Stimulated activated CD8-positive, alpha-beta memory T cell treated with anti-CD3 and anti-CD28 coated beads, Interleukin-12 subunit alpha, Interleukin-12 subunit beta, amount 100 ng/mL, for 4 hours (primary cell): Measurements from ENCODE around the gene SIGLEC11.
"Not testable (repeated sequence)": the region's sequence is repeated elsewhere in the genome, so short reads cannot be mapped to it uniquely, and the experiment has no call there.

Experiments used
- DNase-seq: peaks from one replicate; pipeline ENCODE4 v3.0.0-alpha.2; 2020; ENCODE audit warnings: low read depth

SIGLEC11 gene

DNA sequence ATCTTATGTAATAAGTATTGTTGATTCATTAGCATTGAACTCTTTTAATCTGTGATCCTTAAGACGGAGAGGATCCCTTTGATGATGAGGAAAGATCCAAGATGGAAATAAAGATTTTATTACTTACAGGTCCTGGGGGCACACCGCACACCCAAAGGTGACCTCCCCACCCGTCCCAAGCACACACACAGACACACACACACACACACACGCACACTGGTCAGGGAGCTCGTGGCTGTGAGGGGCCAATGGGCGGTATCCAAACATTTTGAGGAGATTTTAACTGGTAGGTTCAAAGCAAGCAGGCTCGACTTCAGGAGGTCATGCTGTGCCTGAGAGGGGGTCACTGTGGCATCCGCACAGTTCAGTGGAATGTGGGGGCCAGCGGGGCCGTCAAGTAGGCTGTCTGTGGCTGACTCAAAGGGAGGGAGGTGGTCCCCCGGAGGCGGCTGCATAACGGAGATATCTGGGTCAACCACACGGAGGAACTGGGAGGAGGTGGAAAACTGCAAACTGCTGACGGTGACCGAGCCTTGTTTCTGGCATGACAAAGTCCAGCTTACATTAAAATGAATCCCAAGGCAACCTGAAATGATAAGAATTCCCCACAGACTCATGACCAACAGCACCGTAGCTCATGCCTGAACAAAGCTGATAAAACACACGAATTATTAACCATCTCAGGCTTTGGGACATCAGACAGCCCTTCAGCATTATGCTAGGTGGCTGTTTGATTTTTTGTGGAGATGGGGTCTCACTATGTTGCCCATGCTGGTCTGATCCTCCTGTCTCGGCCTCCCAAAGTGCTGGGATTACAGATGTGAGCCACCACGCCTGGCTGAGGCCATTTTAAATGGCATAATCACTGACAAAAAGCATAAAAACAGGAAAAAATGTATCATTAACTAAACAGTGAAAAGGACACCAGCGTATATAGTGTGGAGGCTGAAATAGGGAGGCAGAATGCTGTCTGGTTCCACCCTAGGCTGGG lies 20.9 kb upstream of the SIGLEC11 start:
- no peak for DNase-seq

DNA sequence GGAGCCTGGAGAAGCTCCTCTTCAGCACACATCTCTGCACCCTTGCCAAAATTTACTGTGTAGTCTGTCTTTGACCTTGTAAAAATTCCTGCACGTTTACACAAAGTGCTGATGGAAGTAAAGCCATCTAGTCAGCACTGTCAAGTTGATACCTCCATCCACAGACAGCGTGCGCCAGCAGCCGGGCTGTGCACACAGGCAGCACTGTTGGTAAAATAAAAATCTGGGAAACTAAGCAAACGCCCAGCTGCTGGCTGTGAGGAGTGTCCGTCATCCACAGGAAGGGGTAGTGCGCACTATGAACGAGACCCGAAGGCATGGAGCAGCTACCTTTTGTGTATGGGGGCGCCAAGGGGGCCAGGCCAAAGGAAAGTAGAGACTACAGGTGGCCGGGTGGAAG lies 17.4 kb upstream of the SIGLEC11 start:
- DNase-seq = no peak

DNA sequence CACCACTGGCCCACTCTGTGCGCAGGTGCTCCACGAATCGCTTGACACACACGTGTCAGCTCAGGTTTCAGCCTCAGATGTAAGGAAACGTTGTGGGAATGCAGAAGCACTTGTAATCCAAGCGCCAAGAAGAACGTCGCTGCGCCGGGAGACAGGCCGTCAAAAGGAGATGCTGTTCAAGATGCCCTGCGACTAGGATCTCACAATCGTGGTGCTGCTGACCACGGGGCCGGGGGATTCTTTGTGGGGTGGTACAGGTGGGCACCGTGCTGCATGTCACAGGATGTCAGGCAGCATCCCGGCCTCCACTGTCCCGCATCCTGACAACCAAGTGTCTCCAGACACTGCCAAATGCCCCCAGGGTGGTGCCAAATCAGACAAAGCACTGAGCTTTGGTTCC lies 16.9 kb upstream of the SIGLEC11 start:
- DNase-seq = no peak

- no peak for DNase-seq
Measured at GRCh38 chr19:49977076-49977475, 16.1 kb upstream of the SIGLEC11 start.

GRCh38 chr19:49976496-49976895 lies 15.5 kb upstream of the SIGLEC11 start:
- DNase-seq = no peak

DNA sequence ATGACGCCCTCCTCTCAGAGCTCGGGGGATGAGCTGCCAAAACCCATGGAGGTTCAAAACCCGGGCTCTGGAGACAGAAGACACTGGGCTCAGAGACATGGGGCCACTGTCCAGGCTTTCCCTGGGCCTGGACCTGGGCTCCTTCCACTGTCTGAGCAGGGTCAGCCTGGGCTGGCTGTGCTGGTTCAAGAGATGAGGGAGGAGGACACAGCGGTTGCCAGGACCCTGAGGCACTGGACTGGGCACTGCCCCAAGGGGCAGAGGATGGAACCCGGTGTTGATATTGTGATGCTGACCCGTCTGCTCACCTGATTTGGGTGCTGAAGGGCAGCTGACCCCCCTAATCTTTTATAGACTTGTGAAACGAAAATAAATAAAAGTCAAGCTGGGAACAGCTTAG lies 14.1 kb upstream of the SIGLEC11 start:
- DNase-seq = no peak

DNA sequence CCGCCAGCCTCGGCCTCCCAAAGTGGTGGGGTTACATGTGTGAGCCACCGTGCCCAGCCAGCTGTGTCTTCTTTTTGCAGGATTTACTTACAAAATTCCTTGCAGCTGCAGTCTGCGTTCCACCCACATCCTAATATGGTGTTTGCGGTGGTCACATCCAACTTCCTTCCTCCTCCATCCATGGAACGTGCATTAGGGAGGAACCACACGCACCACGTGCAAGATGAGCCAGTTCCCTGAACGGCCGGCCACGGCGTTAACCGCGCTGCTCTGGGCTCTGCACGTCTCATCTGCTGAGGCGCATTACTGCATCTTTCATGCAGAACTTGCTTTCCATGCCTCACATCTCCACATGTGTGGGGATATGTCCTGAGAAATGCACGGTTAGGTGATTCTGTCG lies 13.0 kb upstream of the SIGLEC11 start:
- no peak for DNase-seq

GRCh38 chr19:49972841-49973240 lies 11.9 kb upstream of the SIGLEC11 start:
- no peak for DNase-seq

GRCh38 chr19:49971991-49972411 lies 11.0 kb upstream of the SIGLEC11 start:
- DNase-seq = no peak

DNA sequence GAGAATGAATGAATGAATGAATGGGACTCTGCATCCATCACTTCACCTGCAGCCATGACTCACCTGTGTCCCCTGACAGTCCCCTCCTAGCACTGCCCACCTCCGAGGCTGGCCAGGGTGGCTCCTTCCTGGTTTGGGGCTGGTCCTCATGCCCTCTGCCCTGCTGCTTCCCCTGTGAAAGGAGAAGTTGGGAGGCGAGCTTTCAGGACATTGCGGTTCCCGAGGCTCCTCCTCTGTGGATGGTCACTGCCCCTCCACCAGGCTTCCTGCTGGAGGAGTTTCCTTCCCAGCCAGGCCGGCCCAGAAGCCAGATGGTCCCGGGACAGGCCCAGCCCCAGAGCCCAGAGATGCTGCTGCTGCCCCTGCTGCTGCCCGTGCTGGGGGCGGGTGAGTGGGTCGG lies 8.4 kb upstream of the SIGLEC11 start:
- not testable (repeated sequence) for DNase-seq

DNA sequence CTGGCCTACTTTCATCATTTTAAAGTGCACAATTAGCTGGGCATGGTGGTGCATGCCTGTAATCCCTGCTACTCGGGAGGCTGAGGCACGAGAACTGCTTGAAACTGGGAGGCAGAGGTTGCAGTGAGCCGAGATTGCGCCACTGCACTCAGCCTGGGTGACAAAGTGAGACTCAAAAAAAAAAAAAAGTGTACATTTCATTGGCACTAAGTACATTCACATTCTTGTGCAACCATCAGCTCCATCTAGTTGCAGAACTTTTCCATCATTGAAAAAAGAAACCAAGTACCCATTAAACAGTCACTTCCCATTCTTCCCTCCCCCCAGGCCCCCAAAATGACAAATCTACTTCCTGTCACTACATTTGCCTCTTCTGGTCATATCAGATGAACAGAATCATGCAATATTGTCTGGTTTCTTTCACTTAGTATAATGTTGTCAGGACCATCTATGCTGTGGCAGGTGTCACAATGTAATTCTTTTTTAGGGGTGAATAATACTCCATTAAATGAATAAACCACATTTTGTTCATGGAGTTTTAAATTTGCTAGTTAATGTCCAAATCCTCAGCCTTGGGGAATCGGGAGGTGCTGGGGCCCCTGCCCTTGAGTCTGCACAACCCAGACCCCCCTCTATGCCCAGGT lies 7.4 kb upstream of the SIGLEC11 start:
- DNase-seq = no peak

- DNase-seq = not testable (repeated sequence)
Measured at GRCh38 chr19:49959892-49960291, 1.1 kb downstream of the SIGLEC11 start.

DNA sequence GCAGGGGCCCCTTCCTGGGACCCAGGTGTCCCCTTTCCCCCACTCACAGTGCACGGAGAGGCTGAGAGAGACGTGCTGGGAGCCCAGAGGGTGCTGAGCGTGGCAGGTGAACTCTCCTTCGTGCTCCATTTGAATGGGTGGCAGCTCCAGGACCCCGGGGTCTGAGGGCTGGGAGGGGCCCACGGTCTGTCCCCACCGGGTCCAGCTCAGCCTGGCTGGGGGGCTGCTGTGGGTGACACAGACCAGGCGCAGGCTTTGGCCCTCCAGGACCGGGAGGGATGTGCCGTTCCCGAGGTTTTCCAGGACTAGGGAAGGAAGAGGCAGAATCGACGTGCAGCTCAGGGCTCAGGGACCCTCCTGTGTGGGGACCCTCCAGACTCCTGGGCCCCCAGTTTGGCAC lies 2.4 kb downstream of the SIGLEC11 start:
- not testable (repeated sequence) for DNase-seq

GRCh38 chr19:49958144-49958543 lies 2.8 kb downstream of the SIGLEC11 start:
- not testable (repeated sequence) for DNase-seq

DNA sequence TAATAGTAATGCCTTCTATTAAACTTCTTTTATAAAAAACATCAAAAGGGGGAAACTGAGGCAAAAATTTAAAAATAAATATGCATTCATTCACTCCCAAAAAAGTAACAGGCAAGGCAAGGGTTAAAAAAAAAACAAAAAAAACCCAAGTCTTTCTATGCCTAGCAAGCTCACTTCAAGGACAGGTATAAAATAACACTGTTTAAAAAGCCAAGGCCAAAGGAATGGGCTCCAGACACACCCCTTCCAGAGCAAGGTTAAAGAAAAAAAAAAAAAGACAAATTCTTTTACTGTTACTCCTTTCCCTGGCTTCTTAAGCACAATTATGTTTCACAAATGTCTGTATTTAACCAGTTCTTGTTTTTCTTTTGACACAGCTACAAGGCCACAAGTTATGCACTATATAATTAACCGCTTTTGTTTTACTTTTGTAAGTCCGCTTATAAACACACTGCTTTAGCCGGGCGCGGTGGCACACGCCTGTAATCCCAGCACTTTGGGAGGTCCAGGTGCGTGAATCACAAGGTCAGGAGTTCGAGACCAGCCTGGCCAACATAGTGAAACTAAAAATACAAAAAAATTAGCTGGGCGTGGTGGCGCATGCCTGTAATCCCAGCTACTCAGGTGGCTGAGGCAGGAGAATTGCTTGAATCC lies 3.6 kb downstream of the SIGLEC11 start:
- no peak for DNase-seq

DNA sequence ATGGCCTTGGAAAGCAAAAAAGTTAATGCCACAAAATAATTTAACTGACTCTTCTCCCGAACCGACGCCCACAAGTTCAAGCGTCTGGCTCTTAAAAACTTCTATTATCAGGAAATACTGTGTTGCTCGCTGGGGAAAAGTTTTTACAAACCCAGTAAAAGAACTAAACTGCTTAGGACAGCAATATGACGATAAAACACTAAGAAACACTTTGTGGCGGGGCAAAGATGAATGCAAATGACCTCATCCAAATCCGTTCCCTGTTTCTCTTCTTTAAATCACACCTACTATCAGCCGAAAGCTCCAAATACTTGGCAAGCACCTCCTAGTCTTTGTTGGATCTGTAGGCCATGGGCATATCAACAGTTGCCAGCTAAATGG lies 4.9 kb downstream of the SIGLEC11 start:
- no peak for DNase-seq

- DNase-seq = no peak
Measured at GRCh38 chr19:49954933-49955332, 6.0 kb downstream of the SIGLEC11 start.

DNA sequence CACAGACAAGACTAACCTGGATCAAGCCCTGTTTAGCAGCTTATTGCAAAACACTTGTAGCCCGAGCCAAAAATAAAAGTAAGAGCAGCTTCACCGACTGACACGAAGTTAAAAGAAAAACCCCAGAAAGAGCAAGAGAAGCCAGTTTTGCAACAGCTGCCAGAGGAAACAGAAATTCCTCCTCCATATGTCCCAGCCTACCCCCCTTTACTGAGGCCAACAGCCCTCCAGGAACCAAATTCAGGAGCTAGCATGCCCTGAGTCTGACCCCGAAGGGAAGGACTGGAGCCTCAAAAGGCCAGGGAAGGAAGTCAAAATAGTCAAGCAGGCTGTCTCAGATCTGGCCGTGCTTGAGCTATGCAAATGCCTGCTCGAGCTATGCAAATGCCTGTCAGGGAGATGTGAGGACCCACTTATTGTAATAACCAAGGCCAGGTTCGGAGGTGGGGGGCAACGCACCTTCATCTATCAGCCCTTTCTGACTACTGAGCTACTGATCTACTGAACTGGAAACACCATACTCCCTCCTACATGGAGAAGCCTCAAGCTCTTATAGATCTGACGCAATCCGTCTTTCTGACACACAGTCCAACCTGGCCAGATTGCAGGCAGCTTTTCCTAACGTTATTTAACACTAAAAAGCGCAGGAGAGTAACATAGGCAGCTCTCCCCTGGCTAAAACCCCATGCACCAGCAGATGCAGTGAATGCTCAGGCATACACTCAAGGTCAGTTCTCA lies 6.7 kb downstream of the SIGLEC11 start:
- no peak for DNase-seq

GRCh38 chr19:49953416-49953815 lies 7.6 kb downstream of the SIGLEC11 start:
- no peak for DNase-seq

- DNase-seq = no peak
Measured at GRCh38 chr19:49952906-49953305, 8.1 kb downstream of the SIGLEC11 start.

GRCh38 chr19:49952479-49952836 lies 8.5 kb downstream of the SIGLEC11 start:
- DNase-seq = no peak

GRCh38 chr19:49951806-49952478 lies 9.0 kb downstream of the SIGLEC11 start:
- no peak for DNase-seq
